ENCODE results near the gene PCDHGA4.
"Not testable (repeated sequence)": the region's sequence is repeated elsewhere in the genome, so short reads cannot be mapped to it uniquely, and the experiment has no call there.

DNA sequence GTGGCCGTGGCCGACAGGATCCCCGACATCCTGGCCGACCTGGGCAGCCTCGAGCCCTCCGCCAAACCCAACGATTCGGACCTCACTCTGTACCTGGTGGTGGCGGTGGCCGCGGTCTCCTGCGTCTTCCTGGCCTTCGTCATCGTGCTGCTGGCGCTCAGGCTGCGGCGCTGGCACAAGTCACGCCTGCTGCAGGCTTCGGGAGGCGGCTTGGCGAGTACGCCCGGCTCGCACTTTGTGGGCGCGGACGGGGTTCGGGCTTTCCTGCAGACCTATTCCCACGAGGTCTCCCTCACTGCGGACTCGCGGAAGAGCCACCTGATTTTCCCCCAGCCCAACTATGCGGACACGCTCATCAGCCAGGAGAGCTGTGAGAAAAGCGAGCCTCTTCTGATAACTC is 8.8 kb upstream of the PCDHGA4 start:
- TF ChIP-seq, protein P1, sequence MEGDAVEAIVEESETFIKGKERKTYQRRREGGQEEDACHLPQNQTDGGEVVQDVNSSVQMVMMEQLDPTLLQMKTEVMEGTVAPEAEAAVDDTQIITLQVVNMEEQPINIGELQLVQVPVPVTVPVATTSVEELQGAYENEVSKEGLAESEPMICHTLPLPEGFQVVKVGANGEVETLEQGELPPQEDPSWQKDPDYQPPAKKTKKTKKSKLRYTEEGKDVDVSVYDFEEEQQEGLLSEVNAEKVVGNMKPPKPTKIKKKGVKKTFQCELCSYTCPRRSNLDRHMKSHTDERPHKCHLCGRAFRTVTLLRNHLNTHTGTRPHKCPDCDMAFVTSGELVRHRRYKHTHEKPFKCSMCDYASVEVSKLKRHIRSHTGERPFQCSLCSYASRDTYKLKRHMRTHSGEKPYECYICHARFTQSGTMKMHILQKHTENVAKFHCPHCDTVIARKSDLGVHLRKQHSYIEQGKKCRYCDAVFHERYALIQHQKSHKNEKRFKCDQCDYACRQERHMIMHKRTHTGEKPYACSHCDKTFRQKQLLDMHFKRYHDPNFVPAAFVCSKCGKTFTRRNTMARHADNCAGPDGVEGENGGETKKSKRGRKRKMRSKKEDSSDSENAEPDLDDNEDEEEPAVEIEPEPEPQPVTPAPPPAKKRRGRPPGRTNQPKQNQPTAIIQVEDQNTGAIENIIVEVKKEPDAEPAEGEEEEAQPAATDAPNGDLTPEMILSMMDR (IDR thresholded peaks at IDR 0.05): not testable (repeated sequence)
- TF ChIP-seq POLR2A, EP300 (IDR thresholded peaks at IDR 0.05): not testable (repeated sequence)

Data from ovary (tissue), 3 donors.